GM21786 (cell line): ENCODE results near the gene ZNF543.
"Not testable (repeated sequence)": the region's sequence is repeated elsewhere in the genome, so short reads cannot be mapped to it uniquely, and the experiment has no call there.

Source experiments
- ATAC-seq: cut with Tn5 transposase; IDR thresholded peaks from one replicate; pipeline ENCODE4 v1.9.1; 2021; ENCODE audit not compliant: unreplicated experiment

The ZNF543 gene

DNA sequence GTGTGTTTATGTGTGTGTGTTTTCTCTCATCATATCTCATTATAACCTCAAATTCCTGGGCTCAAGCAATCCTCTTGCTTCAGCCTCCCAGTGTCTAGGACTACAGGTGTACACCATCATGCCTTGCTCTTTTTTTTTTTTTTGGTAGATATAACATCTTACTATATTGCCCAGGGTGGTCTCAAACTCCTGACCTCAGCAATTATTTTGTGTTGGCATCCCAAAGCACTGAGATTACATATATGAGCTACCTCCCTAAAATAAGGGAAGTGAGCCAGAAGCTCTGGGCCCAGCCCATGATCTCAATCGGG, 448 bp upstream of the ZNF543 start:
- ATAC-seq: no peak

DNA sequence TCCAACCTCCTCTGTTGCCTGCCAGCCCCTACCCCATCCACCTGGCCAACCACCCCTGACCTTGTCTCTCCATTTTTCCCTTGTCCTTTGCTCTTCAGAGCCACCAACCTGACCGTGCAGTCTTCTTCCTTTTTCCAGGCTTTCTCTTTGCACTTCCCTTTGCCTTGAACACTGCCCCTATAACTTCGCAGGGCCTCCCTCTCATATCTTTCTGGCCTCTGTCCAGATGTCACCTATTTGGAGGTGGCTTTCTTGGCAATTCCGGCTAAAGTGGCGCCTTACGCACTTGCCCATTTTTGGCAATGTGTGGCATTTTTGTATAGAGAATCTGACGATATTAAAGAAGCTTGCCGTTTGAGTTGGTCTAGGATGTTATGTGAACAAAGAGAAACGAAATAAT, 844 bp downstream of the ZNF543 start:
- no peak for ATAC-seq

DNA sequence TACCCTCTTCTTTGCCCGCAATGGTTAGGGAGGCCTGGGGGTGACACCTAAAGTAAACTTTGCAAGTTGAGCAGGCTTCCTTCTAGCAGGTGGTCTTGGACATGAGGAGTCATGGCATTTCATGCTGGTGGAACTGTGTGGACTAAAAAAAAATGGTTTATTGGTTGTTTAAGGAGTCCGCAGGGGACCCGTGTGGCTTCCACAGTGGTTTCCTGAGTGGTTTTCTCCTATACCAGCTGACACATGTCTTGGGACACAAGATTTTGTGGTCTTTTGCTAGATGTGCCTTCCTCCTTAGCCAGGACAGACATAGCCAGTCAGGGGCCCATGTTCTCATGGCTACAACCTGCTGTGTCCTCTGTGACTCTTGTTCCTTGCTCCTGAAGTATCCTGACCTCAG, 1.5 kb downstream of the ZNF543 start:
- ATAC-seq: no peak

DNA sequence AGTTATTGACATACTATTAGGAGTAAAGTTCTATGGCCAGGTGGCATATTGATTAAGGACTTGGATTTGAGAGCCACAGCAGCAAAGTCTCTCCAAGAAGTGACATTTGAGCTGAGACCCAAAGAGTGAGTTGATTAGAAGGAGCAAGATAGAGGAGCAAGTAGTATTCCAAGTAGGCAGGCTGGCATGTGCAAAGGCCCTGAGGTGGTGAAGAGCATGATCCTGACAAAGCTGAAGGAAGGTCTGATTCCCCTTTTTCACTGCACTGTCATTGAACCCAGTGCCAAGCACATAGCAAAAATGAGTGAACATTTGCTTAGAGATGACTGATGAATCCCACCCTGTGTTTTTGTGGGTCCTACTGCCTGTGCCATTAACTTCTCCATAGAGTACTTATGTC, 4.7 kb downstream of the ZNF543 start:
- no peak for ATAC-seq

DNA sequence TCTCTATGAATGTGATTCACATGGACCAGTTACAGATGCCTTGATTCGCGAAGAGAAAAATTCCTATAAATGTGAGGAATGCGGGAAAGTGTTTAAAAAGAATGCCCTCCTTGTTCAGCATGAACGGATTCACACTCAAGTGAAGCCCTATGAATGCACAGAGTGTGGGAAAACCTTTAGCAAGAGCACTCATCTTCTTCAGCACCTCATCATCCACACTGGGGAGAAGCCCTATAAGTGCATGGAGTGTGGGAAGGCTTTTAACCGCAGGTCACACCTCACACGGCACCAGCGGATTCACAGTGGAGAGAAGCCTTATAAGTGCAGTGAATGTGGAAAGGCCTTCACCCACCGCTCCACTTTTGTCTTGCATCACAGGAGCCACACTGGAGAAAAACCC, 7.7 kb downstream of the ZNF543 start:
- no peak for ATAC-seq

DNA sequence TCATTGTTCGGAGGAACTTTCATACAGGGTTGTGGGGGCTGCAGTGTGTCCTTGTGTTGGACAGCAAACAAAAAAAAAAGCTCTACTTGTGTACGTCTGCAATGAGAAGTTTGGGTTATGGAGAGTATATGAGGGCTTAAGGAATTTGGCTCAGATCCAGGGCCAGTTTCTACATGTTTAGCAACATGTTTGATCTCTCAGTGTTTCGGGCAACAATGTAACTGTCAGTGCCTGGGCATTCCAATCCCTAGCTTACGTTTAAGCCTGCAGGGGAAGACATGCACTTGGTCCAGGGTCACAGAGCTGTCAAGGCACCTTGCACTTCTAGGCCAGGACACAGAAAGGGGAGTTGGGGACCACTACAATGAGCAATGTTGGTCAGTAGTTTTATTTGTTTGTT, 13.9 kb downstream of the ZNF543 start:
- ATAC-seq: no peak

DNA sequence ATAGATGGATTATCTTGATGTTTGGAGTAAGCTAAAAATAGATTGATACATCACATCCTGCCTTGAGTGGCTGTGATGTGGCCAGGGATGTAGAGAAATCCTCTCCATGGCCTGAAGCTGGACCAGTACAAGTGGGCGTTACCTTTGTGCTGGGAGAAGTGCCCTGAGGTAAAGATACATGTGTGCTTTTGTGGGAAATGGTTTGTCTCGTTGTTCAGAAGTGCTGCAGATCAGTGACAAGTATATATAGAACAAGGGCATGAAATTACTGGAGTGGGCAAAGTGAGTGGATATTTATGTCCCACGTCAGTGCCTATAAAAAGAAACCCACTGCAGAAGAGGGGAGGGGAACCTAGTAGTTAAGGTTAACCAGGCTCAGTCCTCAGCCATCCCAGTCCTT, 18.6 kb downstream of the ZNF543 start:
- ATAC-seq: no peak

DNA sequence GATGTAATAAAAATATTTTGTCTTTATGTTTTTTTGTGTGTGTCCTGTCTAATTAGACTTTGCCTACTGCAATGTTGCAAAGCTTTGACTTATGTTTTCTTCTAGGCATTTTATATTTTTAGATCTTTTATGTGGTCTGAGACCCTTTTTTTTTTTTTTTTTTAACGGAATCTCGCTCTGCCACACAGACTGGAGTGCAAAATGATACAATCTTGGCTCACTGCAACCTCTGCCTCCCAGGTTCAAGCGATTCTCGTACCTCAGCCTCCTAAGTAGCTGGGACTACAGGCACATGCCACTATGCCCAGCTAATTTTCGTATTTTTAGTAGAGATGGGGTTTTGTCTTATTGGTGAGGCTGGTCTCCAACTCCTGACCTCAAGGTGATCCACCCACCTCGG, 22.3 kb downstream of the ZNF543 start:
- ATAC-seq: no peak

DNA sequence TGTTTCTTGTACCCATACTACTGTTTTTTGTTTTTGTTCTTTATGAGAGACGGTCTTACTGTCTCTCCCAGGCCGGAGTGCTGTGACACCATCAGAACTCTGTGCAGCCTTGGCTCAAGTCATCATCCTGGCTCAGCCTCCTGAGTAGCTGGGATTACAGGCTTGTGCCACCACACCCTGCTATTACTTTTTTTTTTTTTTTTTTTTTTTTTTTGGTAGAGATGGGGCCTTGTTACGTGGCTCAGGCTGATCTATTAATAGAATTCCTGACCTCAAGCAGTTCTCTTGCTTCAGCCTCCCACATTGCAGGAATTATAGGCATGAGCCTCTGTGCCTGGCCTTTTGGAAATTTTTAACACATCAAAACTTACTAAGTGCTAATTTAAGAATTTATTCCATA, 27.9 kb downstream of the ZNF543 start:
- ATAC-seq: no peak

DNA sequence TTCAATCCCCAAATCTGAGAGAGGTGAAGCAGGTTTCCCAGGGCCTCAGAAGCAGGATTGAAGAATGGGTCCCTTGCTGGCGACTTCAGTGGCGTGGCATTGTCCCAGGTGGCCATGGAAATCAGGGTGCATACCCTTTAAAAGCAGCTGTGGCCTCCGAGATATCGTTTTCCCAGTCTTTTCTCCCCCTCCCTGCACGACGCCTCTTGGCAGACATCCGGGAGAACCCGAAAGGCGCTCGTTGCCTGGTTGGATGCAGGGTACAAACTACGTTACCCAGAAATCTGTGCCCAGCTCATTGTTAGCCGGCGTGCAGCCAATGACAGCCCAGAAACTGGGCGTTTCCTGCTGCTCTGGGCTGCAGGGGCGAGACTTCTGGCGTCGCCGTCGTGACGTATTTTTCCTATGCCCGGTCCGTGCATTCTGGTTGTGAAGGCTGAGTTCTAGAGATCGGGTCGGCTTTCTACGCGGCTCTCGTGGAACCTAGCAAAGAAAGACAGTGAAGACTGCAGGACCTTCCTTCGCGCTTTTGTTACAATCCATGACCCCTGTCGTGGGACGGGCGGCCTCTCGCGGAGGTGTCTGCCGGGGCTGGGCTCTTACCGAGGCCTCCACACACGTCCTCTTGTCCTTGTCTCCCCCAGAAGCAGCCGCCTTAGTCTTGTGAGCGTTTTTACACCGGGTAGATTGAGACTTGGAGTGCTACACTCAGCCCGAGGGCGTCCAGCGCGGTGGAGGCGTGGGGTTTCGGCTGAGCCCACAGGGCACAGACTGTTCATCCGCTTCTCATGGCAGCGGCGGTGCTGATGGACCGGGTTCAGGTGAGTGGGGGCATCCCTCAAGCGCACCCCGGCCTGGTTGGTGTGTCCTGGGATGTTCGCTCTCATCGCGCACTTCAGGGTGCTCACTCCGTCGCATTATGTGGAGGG, 30.9 kb downstream of the ZNF543 start, which contains the start of gene ZNF304:
Gene ZNF304, plus strand, starts transcription at position 395 of the 929 bp plus-strand sequence. Its CDS starts 394 bp downstream, at position 789.
- peak; percentile 99 for ATAC-seq

DNA sequence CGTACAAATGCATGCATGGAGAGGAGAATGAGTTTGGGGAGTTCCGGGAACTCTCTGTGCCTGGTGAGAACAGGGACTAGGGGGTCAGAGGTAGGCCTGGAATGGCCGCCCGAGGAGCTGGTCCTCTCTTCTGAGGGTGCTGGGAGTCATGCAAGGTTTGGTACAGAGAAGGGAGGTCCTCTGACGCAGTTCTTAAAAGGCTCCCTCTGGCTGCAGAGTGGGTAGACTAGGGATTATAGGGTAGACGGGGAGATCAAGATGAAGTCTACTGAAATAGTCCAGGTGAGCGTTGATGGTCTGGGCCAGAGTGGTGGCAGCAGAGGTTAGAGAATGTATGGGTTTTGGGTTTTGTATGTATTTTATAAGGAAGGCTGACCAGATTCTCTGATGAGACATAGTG, 31.6 kb downstream of the ZNF543 start:
- ATAC-seq: no peak

DNA sequence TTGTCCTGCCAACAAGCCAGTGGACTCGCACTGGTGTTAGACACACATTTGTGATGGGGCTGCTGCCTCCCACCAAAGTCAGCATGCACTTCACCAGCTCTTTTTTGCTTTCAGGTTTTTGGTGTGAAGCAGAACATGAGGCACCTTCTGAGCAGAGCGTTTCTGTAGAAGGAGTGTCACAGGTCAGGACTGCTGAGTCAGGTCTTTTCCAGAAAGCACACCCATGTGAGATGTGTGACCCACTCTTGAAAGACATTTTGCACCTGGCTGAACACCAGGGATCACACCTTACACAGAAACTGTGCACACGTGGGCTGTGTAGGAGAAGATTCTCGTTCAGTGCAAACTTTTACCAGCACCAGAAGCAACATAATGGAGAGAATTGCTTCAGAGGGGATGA, 35.6 kb downstream of the ZNF543 start:
- no peak for ATAC-seq

DNA sequence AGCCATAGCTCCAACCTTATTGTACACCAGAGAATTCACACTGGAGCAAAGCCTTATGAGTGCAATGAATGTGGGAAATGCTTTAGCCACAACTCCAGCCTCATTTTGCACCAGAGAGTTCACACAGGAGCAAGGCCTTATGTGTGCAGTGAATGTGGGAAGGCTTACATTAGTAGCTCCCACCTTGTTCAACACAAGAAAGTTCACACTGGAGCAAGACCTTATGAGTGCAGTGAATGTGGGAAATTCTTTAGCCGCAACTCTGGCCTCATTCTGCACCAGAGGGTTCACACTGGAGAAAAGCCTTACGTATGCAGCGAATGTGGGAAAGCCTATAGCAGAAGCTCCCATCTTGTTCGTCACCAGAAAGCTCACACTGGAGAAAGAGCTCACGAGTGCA, 37.1 kb downstream of the ZNF543 start:
- ATAC-seq: no peak

DNA sequence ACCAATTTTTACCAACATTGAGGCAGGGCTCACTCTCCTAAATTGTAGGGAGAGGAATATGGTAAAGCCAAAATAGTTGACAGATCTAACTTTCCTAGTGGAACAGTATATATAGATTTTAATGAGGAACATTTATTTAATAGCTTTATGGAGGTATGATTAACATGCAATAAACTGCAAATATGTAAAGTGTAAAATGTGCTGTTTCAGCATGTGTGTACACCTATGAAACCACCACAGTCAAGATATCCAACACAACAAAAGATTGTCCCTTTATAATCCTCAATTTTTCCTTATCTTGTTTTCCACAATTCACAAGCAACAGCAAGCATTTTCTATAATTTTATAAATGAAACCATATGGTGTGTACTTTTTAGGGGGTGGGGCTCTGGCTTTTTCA, 39.0 kb downstream of the ZNF543 start:
- no peak for ATAC-seq

DNA sequence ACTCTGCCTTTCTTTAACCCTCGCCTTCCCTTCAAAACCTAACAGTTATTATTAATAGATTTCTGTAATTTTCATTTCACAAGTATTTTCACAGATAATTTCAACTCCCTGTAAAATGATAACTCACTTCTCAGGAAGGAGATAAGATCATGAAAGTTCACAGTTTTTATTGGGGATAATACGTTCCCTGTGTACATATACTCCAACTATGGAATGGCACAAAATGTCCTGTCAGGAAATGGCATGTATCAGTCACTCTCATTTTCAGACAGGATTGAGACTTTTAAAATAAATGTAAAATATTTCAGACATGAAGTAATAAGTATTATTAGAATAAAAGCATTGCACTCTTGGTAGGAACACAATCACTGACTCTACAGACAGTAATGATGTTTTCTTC, 42.1 kb downstream of the ZNF543 start:
- ATAC-seq: no peak

DNA sequence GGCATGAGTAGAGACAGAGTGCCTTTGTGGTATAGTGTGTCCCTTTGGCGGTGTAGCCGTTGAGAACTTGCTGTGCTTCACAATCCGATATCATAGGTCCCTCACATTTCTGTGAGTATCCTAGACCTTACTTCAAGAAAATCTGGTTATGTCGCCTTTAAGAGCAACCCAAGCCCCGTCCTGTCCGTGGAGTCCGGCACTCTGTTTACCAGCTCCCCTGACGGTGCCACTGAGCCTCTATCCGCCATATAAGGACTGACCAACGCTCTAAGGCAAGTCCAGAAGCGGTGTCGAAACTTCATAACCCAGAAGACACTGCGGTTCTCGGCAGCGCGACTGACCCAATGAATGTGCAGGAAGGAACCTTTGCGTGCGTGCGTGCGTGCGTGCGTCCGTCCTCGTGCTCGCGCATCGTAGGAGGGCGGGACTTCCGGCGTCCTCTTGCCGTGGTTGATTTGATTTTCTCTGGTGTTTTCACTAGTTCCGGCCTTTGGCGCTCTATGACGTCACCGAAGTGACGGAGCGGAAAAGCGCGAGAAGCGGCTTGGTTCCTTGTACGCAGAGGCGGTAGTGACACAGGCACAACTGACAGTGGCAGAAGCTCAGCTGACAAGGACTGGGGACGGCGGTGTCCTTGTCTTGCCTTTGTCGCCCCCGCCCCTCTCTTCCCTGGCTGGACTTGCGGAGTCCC, 42.9 kb downstream of the ZNF543 start, which contains the start of the genes TRAPPC2B and ZNF547:
Gene TRAPPC2B, plus strand, starts transcription at position 555 of the 691 bp plus-strand sequence. CDS start 1,283 bp downstream, outside the sequence.
Gene ZNF547, plus strand, starts transcription at position 555 of the 691 bp plus-strand sequence. CDS start 5,005 bp downstream, outside the sequence.
- peak; percentile 95 for ATAC-seq

DNA sequence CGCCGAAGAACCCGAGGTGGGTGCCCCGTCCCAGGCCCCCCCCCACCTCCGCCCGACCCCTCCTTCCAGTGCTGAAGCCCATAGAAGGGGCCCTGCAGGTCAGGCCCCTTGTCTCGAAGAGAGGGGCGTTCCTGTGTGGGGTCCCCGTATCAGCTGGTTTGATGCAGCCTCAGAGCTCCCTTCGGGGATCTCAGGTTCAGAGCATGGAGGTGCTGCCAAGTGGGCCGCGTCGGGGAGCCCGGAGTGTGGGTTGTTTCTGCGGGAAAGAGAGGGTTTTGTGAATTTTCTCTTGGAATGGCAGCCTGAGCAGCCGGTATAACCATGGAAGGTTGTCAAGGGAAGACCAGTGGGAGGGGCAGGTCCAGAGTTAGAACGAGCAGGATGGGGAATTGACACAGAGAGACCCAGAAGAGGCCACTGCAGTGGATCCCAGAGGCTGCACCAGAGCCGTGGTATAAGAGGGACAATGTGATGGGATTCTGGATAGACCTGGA, 43.5 kb downstream of the ZNF543 start:
- peak; percentile 4 for ATAC-seq

DNA sequence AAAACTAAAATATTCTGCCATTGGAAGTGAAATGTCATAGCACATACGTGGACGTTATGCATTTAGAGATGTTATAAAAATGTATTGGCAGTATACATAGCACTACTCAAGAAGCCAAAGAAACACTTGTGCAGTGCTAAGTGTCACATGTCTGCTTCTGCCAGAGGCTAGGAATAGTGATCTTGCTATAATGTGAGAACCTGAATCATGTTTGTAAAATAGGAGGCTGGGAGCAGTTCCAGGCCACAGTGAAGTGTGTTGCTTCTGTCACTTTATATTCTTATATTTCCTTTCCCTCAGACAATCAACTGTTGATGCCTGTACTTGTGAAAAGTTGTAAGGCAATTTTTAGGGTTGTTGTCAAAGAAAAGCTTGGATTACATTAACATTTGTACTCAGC, 46.5 kb downstream of the ZNF543 start:
- no peak for ATAC-seq

DNA sequence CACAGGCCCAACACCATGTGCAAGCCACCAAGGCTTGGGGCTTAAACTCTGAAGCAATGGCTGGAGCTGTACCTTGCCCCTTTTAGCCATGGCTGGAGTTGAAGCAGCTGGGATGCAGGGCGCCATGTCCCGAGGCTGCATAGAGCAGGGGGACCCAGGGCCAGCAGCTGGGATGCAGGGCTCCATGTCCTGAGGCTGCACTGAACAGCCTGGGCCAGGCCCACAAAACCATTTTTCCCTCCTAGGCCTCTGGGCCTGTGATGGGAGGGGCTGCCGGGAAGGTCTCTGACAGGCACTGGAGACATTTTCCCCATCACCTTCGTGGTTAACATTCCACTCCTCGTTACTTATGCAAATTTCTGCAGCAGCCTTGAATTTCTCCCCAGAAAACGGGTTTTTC, 53.9 kb downstream of the ZNF543 start:
- no peak for ATAC-seq

DNA sequence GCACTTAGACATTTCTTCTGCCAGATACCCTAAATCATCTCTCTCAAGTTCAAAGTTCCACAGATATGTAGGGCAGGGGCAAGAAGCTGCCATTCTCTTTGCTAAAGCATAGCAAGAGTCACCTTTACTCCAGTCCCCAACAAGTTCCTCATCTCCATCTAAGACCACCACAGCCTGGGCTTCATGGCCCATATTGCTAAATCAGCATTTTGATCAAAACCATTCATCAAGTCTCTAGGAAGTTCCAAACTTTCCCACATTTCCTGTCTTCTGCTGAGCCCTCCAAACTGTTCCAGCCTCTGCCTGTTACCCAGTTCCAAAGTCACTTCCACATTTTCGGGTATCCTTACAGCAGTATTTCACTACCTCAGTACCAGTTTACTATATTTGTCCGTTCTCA, 54.4 kb downstream of the ZNF543 start:
- ATAC-seq: not testable (repeated sequence)

DNA sequence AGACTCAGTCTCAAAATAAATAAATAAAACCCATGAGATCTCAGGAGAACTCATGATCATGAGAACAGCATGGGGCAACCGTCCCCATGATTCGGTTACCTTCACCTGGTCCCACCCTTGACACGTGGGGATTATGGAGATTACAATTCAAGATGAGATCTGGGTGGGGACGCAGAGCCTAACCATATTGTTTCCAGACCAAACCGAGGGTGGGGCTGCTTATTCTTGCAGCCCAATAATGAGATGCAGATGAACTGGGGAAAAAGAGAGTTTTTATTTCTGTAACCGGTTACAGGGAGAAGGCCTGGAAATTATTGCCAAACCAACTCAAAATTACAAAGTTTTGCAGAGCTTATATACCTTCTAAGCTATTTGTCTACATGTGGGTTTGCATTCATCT, 55.9 kb downstream of the ZNF543 start:
- ATAC-seq: no peak
